Loucy (cell line): ENCODE measurements around the gene CSTF2T.

Experiments used
- H2AFZ ChIP-seq: fragments of 200-600 bp; sonication (generic); 2 replicates; pipeline ENCODE4 v1.6.0; 2016; ENCODE audit warnings: antibody characterized with exemption, mild to moderate bottlenecking, low read length, moderate library complexity
- H3F3A ChIP-seq: fragments of 200-600 bp; 2 replicates; pipeline ENCODE4 v1.6.0; 2016; ENCODE audit warnings: antibody characterized with exemption, low read depth, mild to moderate bottlenecking
- H3K27me3 ChIP-seq: fragments of 200-600 bp; sonication (generic); 2 replicates; pipeline ENCODE4 v1.6.1; 2014; ENCODE audit warnings: low read length, mild to moderate bottlenecking; ENCODE audit not compliant: insufficient read depth, poor library complexity, severe bottlenecking
- H3K36me3 ChIP-seq: fragments of 200-600 bp; sonication (generic); 2 replicates; pipeline ENCODE4 v1.6.1; 2016; ENCODE audit warnings: low read length; ENCODE audit not compliant: insufficient read depth
- H3K4me1 ChIP-seq: fragments of 200-600 bp; sonication (generic); 2 replicates; pipeline ENCODE4 v1.5.1; 2014; ENCODE audit warnings: low read length, mild to moderate bottlenecking; ENCODE audit not compliant: insufficient read depth, poor library complexity, severe bottlenecking
- H3K4me2 ChIP-seq: fragments of 200-600 bp; sonication (generic); 2 replicates; pipeline ENCODE4 v1.6.0; 2014; ENCODE audit warnings: antibody characterized with exemption, low read length, low read depth, mild to moderate bottlenecking; ENCODE audit not compliant: poor library complexity, severe bottlenecking
- H3K4me3 ChIP-seq: fragments of 200-600 bp; sonication (generic); 2 replicates; pipeline ENCODE4 v1.5.1; 2014; ENCODE audit warnings: low read length, mild to moderate bottlenecking, mixed read lengths; ENCODE audit not compliant: poor library complexity, severe bottlenecking
- H3K79me2 ChIP-seq: fragments of 200-600 bp; sonication (generic); 2 replicates; pipeline ENCODE4 v1.6.1; 2014; ENCODE audit warnings: low read length; ENCODE audit not compliant: insufficient read depth
- H3K9ac ChIP-seq: fragments of 200-600 bp; sonication (generic); 2 replicates; pipeline ENCODE4 v1.6.0; 2014; ENCODE audit warnings: mild to moderate bottlenecking, low read depth, low read length, moderate library complexity; ENCODE audit not compliant: poor library complexity, severe bottlenecking
- H3K9me2 ChIP-seq: fragments of 200-600 bp; sonication (generic); replicated peaks from 2 replicates; pipeline ENCODE4 v1.6.1; 2016; ENCODE audit warnings: low read depth, low read length, mixed read lengths
- H3K9me3 ChIP-seq: fragments of 200-600 bp; sonication (generic); 2 replicates; pipeline ENCODE4 v1.6.1; 2014; ENCODE audit warnings: mild to moderate bottlenecking, antibody characterized with exemption, low read length, low read depth; ENCODE audit not compliant: insufficient read depth
- H4K20me1 ChIP-seq: fragments of 200-600 bp; sonication (generic); 2 replicates; pipeline ENCODE4 v1.6.0; 2014; ENCODE audit warnings: antibody characterized with exemption, low read length, mild to moderate bottlenecking; ENCODE audit not compliant: insufficient read depth, poor library complexity, severe bottlenecking
- EZH2phosphoT487 ChIP-seq: fragments of 200-600 bp; IDR thresholded peaks from 2 replicates; pipeline ENCODE4 v1.6.1; 2018; ENCODE audit warnings: antibody characterized with exemption, mild to moderate bottlenecking, moderate library complexity, borderline replicate concordance
- TF ChIP-seq, protein P1 (sequence below): fragments of 200-600 bp; sonication (generic); conservative IDR thresholded peaks from 2 replicates; pipeline ENCODE4 v1.5.1; 2014; ENCODE audit warnings: mild to moderate bottlenecking, antibody characterized with exemption, low read length

Gene CSTF2T

GRCh38 chr10:51659344-51659743, 40.1 kb downstream of the CSTF2T start:
- H3K36me3 ChIP-seq, result no peaks in the 10 kb centered on the region
- 0 out of 2 replicates have a peak, but pooled peaks cover 2% of the 10 kb centered on the region for H3K9me2 ChIP-seq
- no peaks in the 10 kb centered on the region for H3K27me3 ChIP-seq
- H3K4me3 ChIP-seq, result no peak overlapping the region
- no peaks in the 10 kb centered on the region for H4K20me1 ChIP-seq
- H3K79me2 ChIP-seq, result no peaks in the 10 kb centered on the region
- TF ChIP-seq, protein P1, sequence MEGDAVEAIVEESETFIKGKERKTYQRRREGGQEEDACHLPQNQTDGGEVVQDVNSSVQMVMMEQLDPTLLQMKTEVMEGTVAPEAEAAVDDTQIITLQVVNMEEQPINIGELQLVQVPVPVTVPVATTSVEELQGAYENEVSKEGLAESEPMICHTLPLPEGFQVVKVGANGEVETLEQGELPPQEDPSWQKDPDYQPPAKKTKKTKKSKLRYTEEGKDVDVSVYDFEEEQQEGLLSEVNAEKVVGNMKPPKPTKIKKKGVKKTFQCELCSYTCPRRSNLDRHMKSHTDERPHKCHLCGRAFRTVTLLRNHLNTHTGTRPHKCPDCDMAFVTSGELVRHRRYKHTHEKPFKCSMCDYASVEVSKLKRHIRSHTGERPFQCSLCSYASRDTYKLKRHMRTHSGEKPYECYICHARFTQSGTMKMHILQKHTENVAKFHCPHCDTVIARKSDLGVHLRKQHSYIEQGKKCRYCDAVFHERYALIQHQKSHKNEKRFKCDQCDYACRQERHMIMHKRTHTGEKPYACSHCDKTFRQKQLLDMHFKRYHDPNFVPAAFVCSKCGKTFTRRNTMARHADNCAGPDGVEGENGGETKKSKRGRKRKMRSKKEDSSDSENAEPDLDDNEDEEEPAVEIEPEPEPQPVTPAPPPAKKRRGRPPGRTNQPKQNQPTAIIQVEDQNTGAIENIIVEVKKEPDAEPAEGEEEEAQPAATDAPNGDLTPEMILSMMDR, result no peak
- TF ChIP-seq EZH2phosphoT487, result no peak
- no peaks in the 10 kb centered on the region for H3K4me1 ChIP-seq
- no peak overlapping the region for H3K4me2 ChIP-seq
- H2AFZ ChIP-seq, result no peak overlapping the region
- H3K9ac ChIP-seq, result no peak overlapping the region
- H3K9me3 ChIP-seq, result no peaks in the 10 kb centered on the region
- H3F3A ChIP-seq, result no peaks in the 10 kb centered on the region

DNA sequence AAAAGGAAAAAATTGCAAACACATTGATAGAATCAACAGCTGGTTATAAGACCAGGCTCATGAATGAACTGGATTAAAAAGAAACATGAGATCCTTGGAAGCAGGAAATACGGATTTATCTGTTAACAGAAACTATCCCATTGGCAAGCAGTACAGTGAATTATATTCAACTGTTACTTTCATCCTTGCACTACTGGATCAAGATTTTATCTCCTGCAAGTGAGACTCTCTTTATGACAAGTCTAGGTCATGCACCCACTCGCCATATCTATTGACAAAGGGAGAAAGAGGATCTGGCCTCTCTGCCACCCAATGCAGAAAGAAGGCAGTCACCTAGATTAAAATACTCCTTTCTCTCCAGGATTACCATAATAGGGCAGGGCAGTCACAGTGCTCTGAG, 41.4 kb downstream of the CSTF2T start:
- Histone ChIP-seq H3K27me3 (no peaks in the 10 kb centered on the region), H3K4me2 (no peak overlapping the region), H3K9me2 (no peaks in the 10 kb centered on the region), H3K36me3 (no peaks in the 10 kb centered on the region), H3K9me3 (no peaks in the 10 kb centered on the region), H3K4me1 (no peaks in the 10 kb centered on the region), H3K9ac (no peak overlapping the region), H3F3A (no peaks in the 10 kb centered on the region), H4K20me1 (no peaks in the 10 kb centered on the region), H2AFZ (no peak overlapping the region), H3K79me2 (no peaks in the 10 kb centered on the region), H3K4me3 (no peak overlapping the region)
- TF ChIP-seq, protein P1, result no peak
- TF ChIP-seq EZH2phosphoT487, result no peak

DNA sequence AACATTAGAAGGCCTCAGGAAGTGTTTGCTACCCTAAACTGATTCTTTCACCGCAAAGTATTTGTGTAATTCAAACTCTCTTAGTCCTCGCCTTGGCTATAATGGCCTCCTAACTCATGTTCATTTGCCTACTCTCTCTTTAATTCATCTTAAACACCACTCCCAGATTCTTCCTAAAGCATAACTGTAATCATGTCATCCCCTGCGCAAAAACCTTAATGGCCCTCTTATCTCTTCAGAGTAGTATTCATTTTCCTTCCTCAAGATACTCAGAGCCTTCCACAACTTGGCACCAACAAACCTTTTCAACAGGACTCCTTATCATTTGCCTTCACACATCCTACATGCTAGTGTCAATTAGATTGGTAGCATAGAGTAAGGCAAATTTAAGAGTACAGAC, 42.9 kb downstream of the CSTF2T start:
- H3K27me3 ChIP-seq, result no peaks in the 10 kb centered on the region
- TF ChIP-seq EZH2phosphoT487, result no peak
- TF ChIP-seq, protein P1, result no peak
- no peaks in the 10 kb centered on the region for H3K9me2 ChIP-seq
- H3K36me3 ChIP-seq, result no peaks in the 10 kb centered on the region
- H2AFZ ChIP-seq, result no peak overlapping the region
- H3F3A ChIP-seq, result no peaks in the 10 kb centered on the region
- no peak overlapping the region for H3K9ac ChIP-seq
- H3K4me2 ChIP-seq, result no peak overlapping the region
- H3K4me1 ChIP-seq, result no peaks in the 10 kb centered on the region
- no peaks in the 10 kb centered on the region for H3K79me2 ChIP-seq
- H3K4me3 ChIP-seq, result no peak overlapping the region
- H3K9me3 ChIP-seq, result no peaks in the 10 kb centered on the region
- no peaks in the 10 kb centered on the region for H4K20me1 ChIP-seq
